ENCODE results near the gene FRMD4B. TPM values are rescaled to one million over a fixed set of nuclear protein-coding genes. Genes with fewer than 3 reads are reported as not detected.
A peak's percentile ranks its signal among the peaks of the same experiment; 100 is the strongest.

The FRMD4B gene
- total and polyA plus RNA-seq, 2 donors (not counting 1 experiment from before 2014, with no cell fraction given), result 0.86 to 1.2 TPM

DNA sequence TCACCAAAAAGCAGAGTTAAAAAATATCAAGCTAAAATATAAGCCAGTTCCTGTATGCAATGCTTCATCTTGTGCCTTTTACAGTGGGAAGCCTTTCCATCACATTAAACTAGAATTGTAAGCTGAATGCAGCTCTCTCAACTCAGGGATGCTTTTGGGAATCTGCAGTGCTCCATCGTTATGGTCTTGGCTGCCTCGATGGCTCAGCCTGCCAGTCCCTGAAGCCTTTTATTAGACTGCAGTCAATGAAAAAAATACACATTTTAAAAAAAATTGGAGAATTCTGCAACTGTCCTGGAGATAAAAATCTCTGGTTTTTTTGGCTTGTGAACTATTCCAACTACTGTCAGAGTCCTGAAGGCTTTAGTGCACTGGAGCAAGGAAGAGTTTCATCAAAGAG is 53.0 kb downstream of the FRMD4B start:
- no peak overlapping the region for H2AFZ ChIP-seq (ENCODE audit: low read length)

DNA sequence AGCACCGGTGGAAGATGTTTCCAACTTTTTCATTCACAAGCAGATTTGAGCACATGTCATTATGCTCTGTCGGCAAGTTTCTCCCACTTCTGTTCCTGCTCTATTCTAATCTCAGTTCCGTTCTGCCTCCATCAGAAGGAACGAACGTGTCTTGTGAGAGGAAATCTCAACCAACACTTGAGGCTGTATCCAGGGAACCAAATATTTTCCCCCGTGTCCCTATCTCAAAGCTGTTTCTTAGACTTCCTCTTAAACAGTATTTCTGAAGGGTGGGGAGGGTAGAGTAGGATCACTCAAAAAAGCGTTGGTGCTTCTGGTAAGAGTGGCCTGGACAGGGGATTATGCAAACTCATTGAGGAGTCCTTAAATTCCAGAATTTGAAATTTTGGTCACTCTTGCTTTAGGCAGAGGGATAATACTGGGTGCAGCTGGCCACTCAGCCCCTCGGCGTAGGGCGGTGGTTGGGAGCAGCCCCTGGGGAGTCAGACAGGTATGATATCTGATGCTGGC is 54.9 kb downstream of the FRMD4B start:
- H3K79me2 ChIP-seq (ENCODE audit: control insufficient read depth, insufficient read depth, low read length), result no peaks in the 10 kb centered on the region
- H3K4me2 ChIP-seq (ENCODE audit: extremely low read depth, insufficient read depth, low read length), result no peak overlapping the region

More for the DNA sequence above, 53.0 kb downstream of the FRMD4B start:
- Histone ChIP-seq H3K27ac (ENCODE audit: insufficient read depth, low read length) (no peak overlapping the region), H3K4me1 (ENCODE audit: control insufficient read depth, extremely low read depth, insufficient read depth, low read length) (peaks cover 5% of the 10 kb centered on the region), H3K4me3 (replicated peaks in 1 of 4; ENCODE audit: control extremely low read depth in 1 of 4, insufficient read depth in 1 of 4, low read depth in 3 of 4, low read length in 4 of 4) (no peak overlapping the region), H3K36me3 (ENCODE audit: control insufficient read depth, insufficient read depth, low read length) (no peaks in the 10 kb centered on the region), H3K27me3 (ENCODE audit: control insufficient read depth, insufficient read depth, low read length) (no peaks in the 10 kb centered on the region), H3K4me2 (ENCODE audit: extremely low read depth, insufficient read depth, low read length) (no peak overlapping the region), H3K9me3 (ENCODE audit: control insufficient read depth, insufficient read depth, low read depth, low read length) (no peaks in the 10 kb centered on the region), H3K9ac (ENCODE audit: insufficient read depth, low read length) (no peak overlapping the region), H4K20me1 (ENCODE audit: control insufficient read depth, extremely low read depth, insufficient read depth, low read length) (no peaks in the 10 kb centered on the region), H3K79me2 (ENCODE audit: control insufficient read depth, insufficient read depth, low read length) (no peaks in the 10 kb centered on the region)
- no peak for DNase-seq (ENCODE audit: low read depth in 2 of 2)
- no peak for TF ChIP-seq EZH2 (IDR thresholded peaks at IDR 0.05; ENCODE audit: low read length, missing control alignments)
- TF ChIP-seq, protein P1, sequence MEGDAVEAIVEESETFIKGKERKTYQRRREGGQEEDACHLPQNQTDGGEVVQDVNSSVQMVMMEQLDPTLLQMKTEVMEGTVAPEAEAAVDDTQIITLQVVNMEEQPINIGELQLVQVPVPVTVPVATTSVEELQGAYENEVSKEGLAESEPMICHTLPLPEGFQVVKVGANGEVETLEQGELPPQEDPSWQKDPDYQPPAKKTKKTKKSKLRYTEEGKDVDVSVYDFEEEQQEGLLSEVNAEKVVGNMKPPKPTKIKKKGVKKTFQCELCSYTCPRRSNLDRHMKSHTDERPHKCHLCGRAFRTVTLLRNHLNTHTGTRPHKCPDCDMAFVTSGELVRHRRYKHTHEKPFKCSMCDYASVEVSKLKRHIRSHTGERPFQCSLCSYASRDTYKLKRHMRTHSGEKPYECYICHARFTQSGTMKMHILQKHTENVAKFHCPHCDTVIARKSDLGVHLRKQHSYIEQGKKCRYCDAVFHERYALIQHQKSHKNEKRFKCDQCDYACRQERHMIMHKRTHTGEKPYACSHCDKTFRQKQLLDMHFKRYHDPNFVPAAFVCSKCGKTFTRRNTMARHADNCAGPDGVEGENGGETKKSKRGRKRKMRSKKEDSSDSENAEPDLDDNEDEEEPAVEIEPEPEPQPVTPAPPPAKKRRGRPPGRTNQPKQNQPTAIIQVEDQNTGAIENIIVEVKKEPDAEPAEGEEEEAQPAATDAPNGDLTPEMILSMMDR (conservative IDR thresholded peaks at IDR 0.05 in 1 of 2, IDR thresholded peaks at IDR 0.05 in 1 of 2; ENCODE audit: low read depth in 1 of 2, low read length in 2 of 2), result no peak

DNA sequence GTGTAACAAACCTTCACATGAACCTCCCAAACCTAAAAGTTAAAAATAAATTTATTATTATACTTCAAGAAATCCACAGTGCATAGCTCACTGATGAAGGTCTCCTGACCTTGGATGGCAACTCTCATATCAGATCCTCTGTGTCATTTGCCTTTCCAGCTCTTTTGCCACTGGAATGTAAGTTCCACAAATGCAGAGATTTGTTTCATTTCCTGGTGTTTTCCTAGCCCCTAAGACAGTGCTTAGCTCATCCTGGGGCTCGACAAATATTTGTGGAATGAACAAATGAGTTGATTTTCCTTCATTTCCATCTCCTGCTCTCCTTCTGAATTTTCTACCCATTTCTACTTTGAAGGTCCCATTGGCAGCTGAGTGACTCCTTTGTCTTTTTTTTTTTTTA is 56.0 kb downstream of the FRMD4B start:
- no peaks in the 10 kb centered on the region for H3K36me3 ChIP-seq (ENCODE audit: control insufficient read depth, insufficient read depth, low read length)
- no peak overlapping the region for H3K4me3 ChIP-seq (replicated peaks in 1 of 4; ENCODE audit: control extremely low read depth in 1 of 4, insufficient read depth in 1 of 4, low read depth in 3 of 4, low read length in 4 of 4)
- no peak overlapping the region for H3K27ac ChIP-seq (ENCODE audit: insufficient read depth, low read length)
- H3K4me2 ChIP-seq (ENCODE audit: extremely low read depth, insufficient read depth, low read length), result no peak overlapping the region
- no peaks in the 10 kb centered on the region for H3K27me3 ChIP-seq (ENCODE audit: control insufficient read depth, insufficient read depth, low read length)
- H2AFZ ChIP-seq (ENCODE audit: low read length), result no peak overlapping the region
- no peak overlapping the region for H3K9ac ChIP-seq (ENCODE audit: insufficient read depth, low read length)
- no peaks in the 10 kb centered on the region for H4K20me1 ChIP-seq (ENCODE audit: control insufficient read depth, extremely low read depth, insufficient read depth, low read length)
- no peaks in the 10 kb centered on the region for H3K9me3 ChIP-seq (ENCODE audit: control insufficient read depth, insufficient read depth, low read depth, low read length)
- TF ChIP-seq, protein P1 (conservative IDR thresholded peaks at IDR 0.05 in 1 of 2, IDR thresholded peaks at IDR 0.05 in 1 of 2; ENCODE audit: low read depth in 1 of 2, low read length in 2 of 2), result no peak
- TF ChIP-seq EZH2 (IDR thresholded peaks at IDR 0.05; ENCODE audit: low read length, missing control alignments), result no peak
- peaks cover 6% of the 10 kb centered on the region for H3K4me1 ChIP-seq (ENCODE audit: control insufficient read depth, extremely low read depth, insufficient read depth, low read length)
- H3K79me2 ChIP-seq (ENCODE audit: control insufficient read depth, insufficient read depth, low read length), result no peaks in the 10 kb centered on the region
- DNase-seq (ENCODE audit: low read depth in 2 of 2), result peak in 1 of 2 donors; percentile 61

More for the DNA sequence above, 54.9 kb downstream of the FRMD4B start:
- H3K27ac ChIP-seq (ENCODE audit: insufficient read depth, low read length), result no peak overlapping the region
- no peaks in the 10 kb centered on the region for H3K27me3 ChIP-seq (ENCODE audit: control insufficient read depth, insufficient read depth, low read length)
- H3K4me1 ChIP-seq (ENCODE audit: control insufficient read depth, extremely low read depth, insufficient read depth, low read length), result peaks cover 6% of the 10 kb centered on the region
- DNase-seq (ENCODE audit: low read depth in 2 of 2), result no peak
- no peak overlapping the region for H3K9ac ChIP-seq (ENCODE audit: insufficient read depth, low read length)
- H2AFZ ChIP-seq (ENCODE audit: low read length), result peak overlapping the region; percentile 77
- H3K4me3 ChIP-seq (replicated peaks in 1 of 4; ENCODE audit: control extremely low read depth in 1 of 4, insufficient read depth in 1 of 4, low read depth in 3 of 4, low read length in 4 of 4), result no peak overlapping the region
- no peaks in the 10 kb centered on the region for H4K20me1 ChIP-seq (ENCODE audit: control insufficient read depth, extremely low read depth, insufficient read depth, low read length)
- TF ChIP-seq, protein P1 (conservative IDR thresholded peaks at IDR 0.05 in 1 of 2, IDR thresholded peaks at IDR 0.05 in 1 of 2; ENCODE audit: low read depth in 1 of 2, low read length in 2 of 2), result no peak
- TF ChIP-seq EZH2 (IDR thresholded peaks at IDR 0.05; ENCODE audit: low read length, missing control alignments), result no peak
- no peaks in the 10 kb centered on the region for H3K36me3 ChIP-seq (ENCODE audit: control insufficient read depth, insufficient read depth, low read length)
- no peaks in the 10 kb centered on the region for H3K9me3 ChIP-seq (ENCODE audit: control insufficient read depth, insufficient read depth, low read depth, low read length)
